HG02642 (cell line): ENCODE measurements around the gene MISP.

Experiments used
- ATAC-seq: cut with Tn5 transposase; IDR thresholded peaks from one replicate; pipeline ENCODE4 v1.9.1; 2021; ENCODE audit warnings: mild to moderate bottlenecking; ENCODE audit not compliant: unreplicated experiment, poor library complexity

MISP gene

DNA sequence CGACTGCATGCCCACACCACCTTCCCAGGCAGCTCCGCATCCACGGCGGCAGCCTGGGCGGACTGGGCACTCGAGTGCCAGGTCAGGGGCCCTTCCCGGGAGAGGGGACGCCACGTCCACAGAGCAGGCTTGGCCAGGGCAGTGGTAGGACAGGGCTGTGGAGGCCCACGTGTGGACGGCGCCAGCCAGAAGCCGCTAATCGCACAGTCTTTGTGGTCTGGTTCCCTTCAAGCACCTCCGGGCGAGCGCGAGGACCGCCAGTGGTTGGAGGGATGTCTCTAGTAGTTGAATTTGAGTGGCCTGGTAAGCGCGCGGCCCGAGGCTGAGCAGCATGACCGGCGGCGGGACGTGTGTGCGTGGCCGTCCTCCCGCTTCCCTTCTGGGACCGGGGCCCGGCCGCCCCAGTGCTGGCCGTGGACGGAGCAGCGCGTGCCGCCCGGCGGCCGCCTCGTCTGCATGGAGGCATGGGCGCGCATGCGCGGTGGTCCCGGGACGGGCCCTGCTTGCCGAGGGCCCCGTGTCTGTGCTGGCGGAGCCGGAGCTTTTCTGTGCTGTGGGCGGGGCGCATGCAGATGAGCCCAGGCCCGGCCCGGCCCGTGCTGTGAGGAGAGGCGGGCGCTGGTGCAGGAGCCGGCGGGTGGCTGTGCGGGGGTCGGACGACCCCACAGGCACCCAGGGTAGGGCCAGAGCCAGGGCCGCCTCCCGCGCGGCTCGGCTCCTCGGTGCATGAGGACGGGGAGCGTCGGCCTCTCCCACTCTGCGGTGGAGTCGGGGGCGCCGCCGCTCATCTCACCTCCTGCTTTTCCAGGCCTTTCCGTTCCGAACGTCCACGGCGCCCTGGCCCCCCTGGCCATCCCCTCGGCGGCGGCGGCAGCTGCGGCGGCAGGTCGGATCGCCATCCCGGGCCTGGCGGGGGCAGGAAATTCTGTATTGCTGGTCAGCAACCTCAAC, 55.0 kb downstream of the MISP start:
- no peak for ATAC-seq

- no peak for ATAC-seq
These were observed 56.0 kb downstream of the MISP start for GRCh38 chr19:806815-807421.

DNA sequence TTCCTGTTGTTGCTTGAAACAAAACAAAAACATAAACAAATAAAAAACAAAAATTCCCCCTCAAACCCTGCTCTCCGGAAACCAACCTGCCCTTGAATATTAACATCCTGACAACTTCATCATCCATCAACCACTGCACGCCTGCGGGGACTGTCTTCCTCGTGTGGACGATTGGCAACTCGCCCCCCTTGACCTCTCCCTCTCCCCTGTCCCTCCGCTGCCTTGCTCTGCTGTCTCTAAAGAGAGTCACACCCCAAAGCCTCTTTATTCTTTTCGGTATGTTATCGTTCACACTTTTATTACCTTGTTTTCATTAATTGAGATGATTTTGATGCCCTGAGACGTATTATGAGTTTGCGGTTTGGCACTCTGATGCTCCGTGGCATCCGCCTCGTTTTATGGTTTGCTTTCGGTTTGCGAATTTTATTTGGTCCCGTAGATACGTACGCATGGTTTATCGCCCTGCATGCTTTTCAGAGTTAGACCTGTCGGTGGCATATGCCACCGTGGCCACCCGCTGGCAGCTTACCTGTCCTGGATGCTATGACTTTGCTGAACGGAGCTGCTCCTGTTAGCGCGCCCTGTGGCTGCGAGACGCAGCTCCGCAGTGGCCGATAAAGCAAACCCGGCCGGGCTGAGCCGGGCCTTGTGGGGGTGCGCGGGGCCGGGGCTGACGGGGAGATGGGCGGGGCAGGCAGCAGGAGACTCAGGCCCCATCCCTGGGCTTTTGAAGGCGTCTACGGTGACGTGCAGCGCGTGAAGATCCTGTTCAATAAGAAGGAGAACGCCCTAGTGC, 56.9 kb downstream of the MISP start:
- ATAC-seq, result no peak

GRCh38 chr19:808423-808775, 57.5 kb downstream of the MISP start:
- ATAC-seq, result no peak

DNA sequence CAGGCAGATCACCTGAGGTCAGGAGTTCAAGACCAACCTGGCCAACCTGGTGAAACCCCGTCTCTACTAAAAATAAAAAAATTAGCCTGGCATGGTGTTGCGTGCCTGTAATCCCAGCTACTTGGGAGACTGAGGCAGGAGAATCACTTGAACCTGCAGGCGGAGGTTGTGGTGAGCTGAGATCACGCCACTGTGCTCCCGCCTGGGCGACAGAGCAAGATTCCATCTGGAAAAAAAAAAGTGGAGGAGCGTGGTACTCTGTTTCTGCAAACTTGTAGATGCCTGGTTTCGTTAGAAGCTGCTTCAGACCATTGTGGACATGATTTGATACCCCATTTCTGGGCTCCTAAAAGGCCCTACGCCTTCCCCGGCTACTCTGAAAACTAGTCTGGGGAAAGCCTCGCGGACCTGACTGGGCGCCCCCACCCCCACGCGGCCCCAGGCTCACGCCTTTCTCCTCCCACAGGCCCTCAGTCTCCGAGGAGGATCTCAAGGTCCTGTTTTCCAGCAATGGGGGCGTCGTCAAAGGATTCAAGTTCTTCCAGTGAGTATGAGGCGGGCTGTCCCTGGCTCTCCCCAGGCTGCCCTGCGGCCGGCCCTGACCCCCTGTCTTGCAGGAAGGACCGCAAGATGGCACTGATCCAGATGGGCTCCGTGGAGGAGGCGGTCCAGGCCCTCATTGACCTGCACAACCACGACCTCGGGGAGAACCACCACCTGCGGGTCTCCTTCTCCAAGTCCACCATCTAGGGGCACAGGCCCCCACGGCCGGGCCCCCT, 59.4 kb downstream of the MISP start:
- no peak for ATAC-seq

DNA sequence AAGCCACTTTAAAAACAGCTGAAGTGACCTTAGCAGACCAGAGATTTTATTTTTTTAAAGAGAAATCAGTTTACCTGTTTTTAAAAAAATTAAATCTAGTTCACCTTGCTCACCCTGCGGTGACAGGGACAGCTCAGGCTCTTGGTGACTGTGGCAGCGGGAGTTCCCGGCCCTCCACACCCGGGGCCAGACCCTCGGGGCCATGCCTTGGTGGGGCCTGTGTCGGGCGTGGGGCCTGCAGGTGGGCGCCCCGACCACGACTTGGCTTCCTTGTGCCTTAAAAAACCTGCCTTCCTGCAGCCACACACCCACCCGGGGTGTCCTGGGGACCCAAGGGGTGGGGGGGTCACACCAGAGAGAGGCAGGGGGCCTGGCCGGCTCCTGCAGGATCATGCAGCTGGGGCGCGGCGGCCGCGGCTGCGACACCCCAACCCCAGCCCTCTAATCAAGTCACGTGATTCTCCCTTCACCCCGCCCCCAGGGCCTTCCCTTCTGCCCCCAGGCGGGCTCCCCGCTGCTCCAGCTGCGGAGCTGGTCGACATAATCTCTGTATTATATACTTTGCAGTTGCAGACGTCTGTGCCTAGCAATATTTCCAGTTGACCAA, 60.1 kb downstream of the MISP start:
- ATAC-seq, result no peak

- no peak for ATAC-seq
These were observed 60.7 kb downstream of the MISP start for GRCh38 chr19:811506-812048.

DNA sequence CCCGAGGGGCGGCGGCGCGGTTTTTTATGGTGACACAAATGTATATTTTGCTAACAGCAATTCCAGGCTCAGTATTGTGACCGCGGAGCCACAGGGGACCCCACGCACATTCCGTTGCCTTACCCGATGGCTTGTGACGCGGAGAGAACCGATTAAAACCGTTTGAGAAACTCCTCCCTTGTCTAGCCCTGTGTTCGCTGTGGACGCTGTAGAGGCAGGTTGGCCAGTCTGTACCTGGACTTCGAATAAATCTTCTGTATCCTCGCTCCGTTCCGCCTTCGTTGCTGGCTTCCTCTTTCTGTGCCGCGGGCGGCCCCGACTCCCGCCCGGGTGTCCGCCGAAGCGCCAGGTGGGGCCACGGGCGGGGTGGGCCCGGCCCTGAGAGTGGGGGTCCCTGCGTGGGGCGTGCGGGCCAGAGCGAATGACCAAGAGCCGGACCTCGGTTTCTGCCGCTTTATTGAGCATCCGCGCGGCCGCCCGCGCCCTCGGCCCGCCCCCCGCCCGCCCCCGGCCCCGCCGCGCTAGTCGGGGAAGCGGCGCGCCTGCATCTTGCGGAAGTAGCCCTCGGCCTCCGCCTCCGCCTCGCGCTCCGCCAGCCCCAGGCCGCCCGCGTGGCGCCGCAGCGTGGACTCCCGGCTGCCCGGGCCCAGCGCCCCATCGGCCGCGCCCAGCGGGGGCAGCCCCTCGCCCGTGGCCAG, 61.3 kb downstream of the MISP start:
- no peak for ATAC-seq

- ATAC-seq, result no peak
These were observed 61.9 kb downstream of the MISP start for GRCh38 chr19:812747-813218.

GRCh38 chr19:813219-814151, 62.6 kb downstream of the MISP start:
- ATAC-seq, result no peak
